ENCODE measurements around the gene TIPIN.

DNA sequence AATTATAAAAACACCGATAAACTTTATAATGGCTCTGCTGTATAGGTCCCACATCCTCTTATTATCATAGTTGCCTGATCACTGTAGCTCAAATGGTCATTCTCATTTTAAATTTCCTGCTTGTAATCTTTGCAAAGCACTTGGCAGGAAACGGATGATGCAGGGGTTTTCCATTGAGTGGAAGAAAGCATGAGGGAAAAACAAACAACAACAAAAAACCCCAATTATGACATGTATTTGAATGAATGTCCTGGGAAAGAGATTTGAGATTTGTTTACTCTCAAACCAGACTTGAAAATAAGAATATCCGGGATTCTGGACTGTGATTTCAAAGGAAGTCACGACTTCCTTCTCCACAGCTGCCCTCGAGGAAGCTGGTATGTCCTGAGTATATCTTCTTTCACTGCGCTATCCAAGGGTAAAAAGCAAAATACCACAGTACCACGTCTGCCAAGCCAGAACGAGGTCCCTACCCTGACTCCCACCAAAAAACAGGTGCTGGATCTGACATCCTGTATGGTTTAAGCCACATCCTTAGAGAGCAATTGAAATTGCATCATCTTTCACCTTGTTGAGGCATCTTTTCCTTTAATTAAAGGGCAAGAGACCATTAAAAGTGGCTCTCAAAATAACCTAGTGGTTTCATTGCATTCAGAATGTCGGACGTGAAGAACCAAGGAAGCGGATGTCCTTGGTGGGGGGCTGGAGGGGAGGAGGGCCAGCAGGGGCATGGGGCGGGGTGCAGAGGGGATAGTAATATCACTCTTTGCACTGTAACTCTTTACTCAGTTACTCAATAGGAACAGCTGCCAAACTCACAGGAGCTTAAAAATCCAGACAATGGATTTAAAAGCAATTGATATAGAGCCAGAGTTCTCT is 13.5 kb upstream of the TIPIN start:
- no peak; the same call in 1 of the 2 replicates for TF ChIP-seq POLR2AphosphoS5 (IDR thresholded peaks at IDR 0.05; ENCODE audit: low read depth, low read length)
- peak in 1 of 2 experiments; percentile 45; a peak in 1 of 4 replicates for TF ChIP-seq REST (IDR thresholded peaks at IDR 0.05; ENCODE audit: insufficient read depth in 1 of 2, low read depth in 2 of 2, low read length in 2 of 2)
- no peak; the same call in 1 of the 2 replicates for TF ChIP-seq TAF1 (IDR thresholded peaks at IDR 0.05; ENCODE audit: borderline replicate concordance, insufficient read depth, low read length)
- TF ChIP-seq FOXP2 (optimal IDR thresholded peaks at IDR 0.05; ENCODE audit: borderline replicate concordance, extremely low read depth, extremely low read length, insufficient read depth): no peak
- TF ChIP-seq SIN3A (IDR thresholded peaks at IDR 0.05; ENCODE audit: borderline replicate concordance, insufficient read depth, low read length): peak; percentile 79; the same call in 1 of the 2 replicates

All from PFSK-1 (cell line).